GM12873 (cell line): ENCODE results near the gene CLTB.

Experiments used
- CTCF ChIP-seq: IDR thresholded peaks from 2 replicates; pipeline ENCODE4 v1.5.1; 2012; ENCODE audit warnings: low read depth, mild to moderate bottlenecking, moderate library complexity, low read length, control low read depth; ENCODE audit not compliant: insufficient read depth; ENCODE audit errors: missing control alignments

The CLTB gene

DNA sequence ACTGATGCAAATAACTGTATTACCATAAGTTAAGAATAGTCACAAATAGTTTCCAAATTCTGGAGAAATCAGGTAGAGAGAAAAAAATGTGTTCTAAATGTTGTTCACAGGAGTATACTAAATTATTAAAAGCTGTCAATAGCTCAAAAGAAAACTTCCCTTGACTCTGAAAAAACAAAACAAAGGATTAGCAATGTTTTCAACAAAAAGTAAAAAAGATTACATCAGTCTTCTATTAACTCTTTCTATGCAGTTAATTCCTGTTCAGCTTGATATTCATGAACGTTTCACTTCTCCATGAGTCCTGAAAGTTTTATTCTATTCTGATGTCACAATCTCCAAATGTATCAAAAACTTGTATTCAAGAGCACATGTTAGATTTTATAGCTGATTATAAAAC is 9.5 kb upstream of the CLTB start:
- no peak for TF ChIP-seq CTCF

GRCh38 chr5:176425138-176425537 is 8.8 kb upstream of the CLTB start:
- no peak for TF ChIP-seq CTCF

DNA sequence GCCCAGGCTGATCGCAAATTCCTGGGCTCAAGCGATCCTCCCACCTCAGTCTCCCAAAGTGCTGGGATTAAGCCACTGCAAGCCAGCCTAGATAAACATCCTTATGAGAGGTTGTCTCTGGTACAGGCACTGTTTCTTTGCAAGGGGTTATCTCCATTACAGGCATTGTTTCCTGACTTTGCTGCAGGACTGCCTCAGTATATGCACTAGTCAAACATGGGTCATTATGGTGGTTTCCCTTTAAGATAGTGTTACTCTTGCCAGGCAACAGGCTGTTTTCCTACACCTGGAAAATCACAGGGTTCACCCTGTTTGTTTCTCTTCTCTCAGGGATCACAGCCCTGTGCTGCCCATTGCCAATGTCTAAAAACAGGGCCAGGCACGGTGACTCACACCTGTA is 7.8 kb upstream of the CLTB start:
- no peak for TF ChIP-seq CTCF

DNA sequence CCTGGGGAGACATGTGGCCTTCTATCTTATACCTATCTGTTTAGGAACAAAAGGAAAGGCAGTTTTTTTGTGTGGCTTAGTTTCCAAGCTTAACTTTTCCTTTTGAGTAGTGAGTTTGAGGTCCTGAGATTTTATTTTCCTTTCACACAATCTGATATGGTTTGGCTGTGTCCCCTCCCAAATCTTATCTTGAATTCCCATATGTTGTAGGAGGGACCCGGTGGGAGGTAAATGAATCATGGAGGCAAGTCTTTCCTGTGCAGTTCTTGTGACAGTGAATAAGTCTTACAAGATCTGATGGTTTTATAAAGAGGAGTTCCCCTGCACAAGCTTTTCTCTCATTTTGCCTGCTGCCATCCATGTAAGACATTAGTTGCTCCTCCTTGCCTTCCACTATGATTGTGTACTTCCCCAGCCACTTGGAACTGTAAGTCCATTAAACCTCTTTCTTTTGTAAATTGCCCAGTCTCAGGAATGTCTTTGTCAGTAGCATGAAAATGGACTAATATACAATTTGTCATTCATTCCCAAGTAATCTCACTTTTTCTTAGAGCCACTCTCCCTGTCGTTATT is 4.7 kb upstream of the CLTB start:
- no peak for TF ChIP-seq CTCF

- TF ChIP-seq CTCF, result no peak
Observed at GRCh38 chr5:176420086-176420485, 3.7 kb upstream of the CLTB start.

- TF ChIP-seq CTCF, result no peak
Observed at GRCh38 chr5:176418251-176418650, 1.9 kb upstream of the CLTB start.

GRCh38 chr5:176416965-176417364 is 626 bp upstream of the CLTB start:
- no peak for TF ChIP-seq CTCF
